ENCODE measurements around the gene SLC6A13. TPM values are rescaled to one million over a fixed set of nuclear protein-coding genes. Genes with fewer than 3 reads are reported as not detected.
"Not testable (repeated sequence)": the region's sequence is repeated elsewhere in the genome, so short reads cannot be mapped to it uniquely, and the experiment has no call there.

SLC6A13 gene
- total RNA-seq, 2 experiments from 2014 or later = 0.34 to 0.80 TPM

DNA sequence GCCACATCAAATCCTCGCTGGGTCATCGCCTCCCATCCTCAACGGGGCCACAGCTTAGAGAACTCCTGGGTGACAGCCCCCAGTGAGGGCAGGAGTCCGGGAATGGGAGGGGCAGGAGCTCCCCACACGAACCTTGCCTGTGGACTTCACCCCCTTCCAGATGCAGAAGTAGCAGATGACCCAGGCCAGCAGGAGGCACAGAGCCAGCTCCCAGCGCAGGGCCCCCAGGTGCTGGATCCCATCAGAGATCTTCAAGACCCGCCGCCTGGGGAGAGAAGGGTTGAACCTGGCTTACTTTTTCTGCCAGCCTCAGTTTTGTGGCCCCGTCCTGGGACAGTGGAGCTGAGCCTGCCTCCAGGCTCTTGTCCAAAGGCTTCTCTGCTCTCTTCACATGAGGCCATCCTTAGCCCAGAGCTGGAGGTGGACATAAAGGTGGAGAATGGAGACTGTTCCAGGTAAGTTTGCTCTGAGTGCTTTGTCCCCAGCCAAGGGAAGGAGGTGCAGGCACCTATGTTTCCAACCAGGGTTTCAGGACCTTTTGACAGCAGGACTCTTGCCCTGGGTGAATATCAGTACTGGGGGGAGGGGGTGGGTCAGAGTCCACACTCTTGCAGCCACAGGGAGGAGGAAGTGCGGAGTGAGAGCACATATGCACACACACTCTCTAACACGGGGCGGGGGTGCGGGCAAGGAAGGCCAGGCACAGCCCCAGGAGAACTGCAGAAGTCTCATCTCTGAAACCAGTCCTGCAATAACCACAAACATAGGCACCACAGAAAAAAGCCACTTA is 25.4 kb downstream of the SLC6A13 start:
- ChIA-PET POLR2A (no interaction called here), CTCF (no interaction called here)

DNA sequence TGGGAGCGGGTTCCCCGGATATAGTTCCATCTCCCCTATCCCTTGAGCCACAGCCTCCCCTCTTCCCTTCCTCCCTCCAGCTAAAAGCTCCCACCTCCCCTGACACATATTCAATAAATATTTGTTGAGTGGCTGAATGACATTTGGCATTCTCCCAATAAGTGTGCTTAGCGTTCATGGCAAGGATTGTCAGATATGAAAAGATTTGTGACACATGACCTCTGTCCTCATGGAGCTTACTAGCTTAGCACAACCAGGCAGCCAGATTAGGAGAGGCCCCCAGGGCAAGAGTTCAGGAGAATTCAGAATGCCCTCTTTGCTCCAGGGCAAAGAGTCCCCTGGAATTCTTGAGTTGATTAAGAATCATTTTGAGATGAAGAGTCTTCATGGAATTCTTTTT is 26.2 kb downstream of the SLC6A13 start:
- ChIA-PET POLR2A (no interaction called here), CTCF (no interaction called here)

DNA sequence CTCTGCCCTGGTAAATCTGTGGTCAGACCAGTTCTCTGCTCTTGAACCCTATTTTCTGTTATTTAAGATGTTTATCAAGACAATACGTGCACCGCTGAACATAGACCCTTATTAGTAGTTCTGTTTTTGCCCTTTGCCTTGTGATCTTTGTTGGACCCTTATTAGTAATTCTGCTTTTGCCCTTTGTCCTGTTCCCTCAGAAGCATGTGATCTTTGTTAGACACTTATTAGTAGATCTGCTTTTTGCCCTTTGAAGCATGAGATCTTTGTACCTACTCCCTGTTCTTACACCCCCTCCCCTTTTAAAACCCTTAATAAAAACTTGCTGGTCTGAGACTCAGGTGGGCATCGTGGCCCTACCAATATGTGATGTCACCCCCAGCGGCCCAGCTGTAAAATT is 26.7 kb downstream of the SLC6A13 start:
- POLR2A ChIA-PET, CTCF ChIA-PET: not testable (repeated sequence)

DNA sequence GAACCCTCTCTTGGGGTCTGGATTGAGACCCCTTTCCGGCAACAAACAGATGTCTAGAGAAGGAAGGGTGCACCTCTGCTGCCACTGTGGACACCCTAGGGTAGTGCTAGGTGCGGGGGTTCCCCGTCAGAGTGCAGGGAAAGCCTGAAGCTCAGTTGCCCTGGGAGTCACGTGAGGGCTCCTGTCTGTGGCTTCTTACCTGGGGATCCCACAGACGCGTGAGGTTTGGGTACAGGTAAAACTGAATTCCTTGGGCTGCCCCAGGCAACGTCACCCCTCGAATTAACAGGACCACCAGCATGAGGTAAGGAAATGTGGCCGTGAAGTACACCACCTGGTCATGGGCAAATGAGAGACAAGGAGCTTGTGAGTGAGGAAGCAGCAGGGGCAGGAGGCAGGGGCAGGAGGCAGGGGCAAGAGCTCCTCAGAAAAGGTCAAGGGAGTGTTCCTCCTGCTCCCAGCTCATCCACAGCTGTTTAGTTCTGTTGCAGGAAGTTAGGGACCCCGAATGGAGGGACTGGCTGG is 27.7 kb downstream of the SLC6A13 start:
- ChIA-PET CTCF (interaction anchor here (3.4 kb wide), 1 partner anchor 15 kb away, joined by 9 read pairs; no protein-coding TSS in a partner anchor), POLR2A (no interaction called here)

DNA sequence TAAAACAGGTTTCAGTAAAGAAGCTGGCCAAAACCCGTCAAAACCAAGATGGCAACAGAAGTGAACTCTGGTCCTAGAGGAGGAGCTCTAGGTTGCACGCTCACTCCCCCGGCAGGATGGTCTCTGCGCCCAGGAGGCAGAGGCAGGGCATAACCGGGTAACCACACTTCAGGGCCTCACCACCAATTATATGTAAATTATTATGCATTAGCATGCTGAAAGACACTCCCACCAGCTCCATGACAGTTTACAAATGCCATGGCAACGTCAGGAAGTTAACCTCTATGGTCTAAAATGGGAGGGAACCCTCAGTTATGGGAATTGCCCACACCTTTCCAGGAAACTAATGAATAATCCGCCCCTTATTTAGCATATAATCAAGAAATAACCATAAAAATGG is 28.6 kb downstream of the SLC6A13 start:
- ChIA-PET POLR2A (no interaction called here), CTCF (interaction anchor here (1.7 to 3.4 kb wide), 2 partner anchors 11 to 14 kb away, joined by 8 to 9 read pairs; no protein-coding TSS in a partner anchor)

DNA sequence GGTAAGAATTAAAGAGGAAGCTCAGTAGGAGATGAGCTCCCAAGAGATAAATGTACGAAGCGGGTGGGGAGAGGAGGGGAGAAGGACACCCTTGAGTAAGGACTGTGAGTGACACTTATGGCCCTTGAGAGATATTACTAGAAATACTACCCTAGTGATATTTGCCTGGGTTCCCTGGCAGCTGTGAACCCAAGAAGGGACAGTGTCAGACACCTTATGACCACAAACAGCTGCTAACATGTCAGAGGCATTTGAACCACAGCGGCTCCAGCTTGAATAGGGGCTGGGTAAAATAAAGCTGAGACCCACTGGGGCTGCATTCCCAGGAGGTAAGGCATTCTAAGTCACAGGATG is 29.0 kb downstream of the SLC6A13 start:
- ChIA-PET CTCF (interaction anchor here (1.7 to 3.4 kb wide), 2 partner anchors 10 to 14 kb away, joined by 8 to 9 read pairs; no protein-coding TSS in a partner anchor), POLR2A (no interaction called here)

DNA sequence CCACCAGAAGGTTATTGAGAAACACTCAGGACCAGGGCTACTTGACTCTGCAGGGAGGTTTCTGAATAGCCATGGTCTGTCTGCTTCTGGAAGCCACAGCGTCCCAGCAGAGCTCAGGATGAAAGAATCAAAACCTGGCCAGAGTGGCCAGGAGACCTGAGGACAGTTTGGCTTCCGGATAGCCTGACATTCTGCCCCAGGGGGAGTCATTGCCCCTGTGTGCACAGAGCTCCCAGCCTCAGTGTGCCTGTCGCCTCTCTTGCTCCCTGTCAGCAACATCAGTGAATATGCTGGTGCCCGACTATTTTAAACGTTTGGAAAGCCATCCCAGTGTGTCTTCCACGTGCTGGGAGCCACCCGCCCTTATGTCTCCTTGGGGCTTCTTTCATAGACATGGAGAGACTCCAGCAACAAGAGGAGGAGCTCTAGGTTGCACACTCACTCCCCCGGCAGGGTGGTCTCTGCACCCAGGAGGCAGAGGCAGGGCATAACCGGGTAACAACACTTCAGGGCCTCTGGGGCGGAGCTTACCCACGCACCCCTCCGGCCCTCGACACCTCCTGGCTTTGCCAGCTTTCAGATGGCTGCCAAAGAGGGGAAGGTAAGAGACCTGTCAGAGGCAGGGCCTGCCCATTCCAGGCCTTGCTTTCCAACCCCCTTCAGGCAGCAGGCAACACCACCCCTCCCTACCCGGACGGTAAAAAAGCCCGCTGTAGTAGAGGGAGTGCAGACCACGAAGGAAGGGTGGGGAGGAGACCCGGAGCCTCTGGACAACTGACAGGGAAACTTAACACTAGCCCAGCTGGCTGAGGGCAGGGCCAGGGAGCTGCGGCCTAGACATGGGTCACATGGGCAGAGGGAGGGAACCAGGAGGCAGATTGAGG is 29.7 kb downstream of the SLC6A13 start:
- CTCF ChIA-PET = interaction anchor here (1.7 to 3.4 kb wide), 2 partner anchors 10 to 13 kb away, joined by 8 to 9 read pairs; no protein-coding TSS in a partner anchor
- POLR2A ChIA-PET = no interaction called here

DNA sequence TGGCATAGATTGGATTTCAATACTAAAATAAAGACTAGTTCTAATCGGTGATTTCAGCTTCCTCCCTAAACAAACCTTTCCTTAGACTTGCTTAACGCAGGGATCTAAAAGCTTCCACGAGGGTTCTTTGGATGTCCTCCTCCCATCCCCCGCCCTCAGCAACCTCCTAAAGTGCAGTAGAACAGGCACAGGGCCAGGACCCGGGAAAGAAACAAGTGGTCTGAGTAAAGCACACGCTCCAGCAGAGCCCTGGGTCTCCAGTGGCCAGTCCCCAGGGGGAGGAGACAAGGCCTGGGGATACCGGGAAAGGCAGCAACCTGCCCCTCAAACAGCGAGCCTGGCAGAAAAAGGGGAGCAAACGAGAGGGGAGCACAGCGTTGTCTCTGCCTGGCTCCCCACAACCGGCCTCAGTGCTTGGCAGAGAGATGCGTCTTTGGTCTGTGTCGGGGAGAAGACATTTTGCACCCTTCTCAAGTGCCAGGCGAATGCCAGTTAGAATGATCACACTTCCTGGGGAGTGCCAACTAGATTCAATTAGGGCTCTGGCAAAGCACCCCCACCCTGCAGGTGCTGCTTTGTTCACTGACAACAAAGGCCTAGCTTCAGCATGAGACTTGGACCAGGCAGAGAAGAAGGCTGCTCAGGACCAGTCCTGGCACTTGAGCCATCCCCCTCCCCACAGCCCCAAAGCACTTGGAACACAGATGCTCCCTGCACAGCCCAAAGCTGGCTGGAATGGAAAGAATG is 31.5 kb downstream of the SLC6A13 start:
- ChIA-PET CTCF (no interaction called here), POLR2A (no interaction called here)

DNA sequence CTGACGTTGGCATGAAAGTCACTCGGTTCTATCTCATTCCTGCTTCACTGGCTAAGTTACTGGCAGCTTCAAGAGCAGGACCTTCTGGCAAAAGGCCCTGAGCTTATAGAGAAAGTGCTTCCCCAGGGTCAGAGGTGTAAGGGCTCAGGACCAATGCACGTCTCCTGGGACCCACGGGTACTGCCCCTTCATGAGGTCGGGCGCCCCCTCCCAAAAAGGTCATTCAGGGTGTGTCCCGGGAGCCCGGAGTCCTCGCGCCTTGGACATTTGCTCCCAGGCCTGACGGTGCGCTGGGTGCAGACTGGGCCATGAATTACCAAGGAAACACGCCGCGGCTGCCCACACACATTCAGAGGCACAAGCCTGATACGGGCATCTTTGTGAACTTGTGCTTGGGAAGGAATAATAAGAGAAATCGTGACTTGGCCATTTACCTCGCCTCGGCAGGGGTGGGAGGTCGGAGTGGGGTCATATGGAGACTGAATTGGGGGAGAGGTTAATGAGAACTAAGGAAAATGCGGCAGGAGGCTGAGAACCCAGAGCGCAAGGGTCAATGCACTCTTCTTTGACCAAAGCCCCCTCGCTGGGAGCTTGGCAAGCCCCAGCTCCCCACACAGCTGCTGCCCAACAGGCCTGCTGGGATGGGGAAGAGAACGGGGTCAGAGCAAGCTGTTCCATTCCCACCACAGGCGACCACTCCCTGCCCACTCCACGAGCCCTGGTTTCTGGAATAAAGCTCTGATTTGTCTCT is 33.0 kb downstream of the SLC6A13 start:
- ChIA-PET POLR2A (no interaction called here), CTCF (no interaction called here)

DNA sequence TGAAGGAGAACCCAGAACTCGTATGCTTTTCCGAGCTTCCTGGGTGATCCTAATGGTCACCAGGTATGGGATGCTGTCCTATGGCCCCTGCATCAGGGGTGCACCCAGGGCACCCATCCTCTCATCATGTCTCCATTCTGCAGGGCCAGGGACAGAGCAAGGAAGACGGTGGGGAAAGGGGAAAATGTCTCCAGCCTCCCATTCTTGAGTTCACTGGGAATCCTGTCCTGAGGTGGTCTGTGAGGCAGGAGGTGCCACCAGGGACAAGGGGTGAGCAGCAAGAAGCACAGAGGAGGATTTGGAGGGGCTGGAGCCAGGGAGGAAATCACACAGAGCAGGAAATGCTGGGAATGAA is 33.8 kb downstream of the SLC6A13 start:
- ChIA-PET CTCF (no interaction called here), POLR2A (no interaction called here)

DNA sequence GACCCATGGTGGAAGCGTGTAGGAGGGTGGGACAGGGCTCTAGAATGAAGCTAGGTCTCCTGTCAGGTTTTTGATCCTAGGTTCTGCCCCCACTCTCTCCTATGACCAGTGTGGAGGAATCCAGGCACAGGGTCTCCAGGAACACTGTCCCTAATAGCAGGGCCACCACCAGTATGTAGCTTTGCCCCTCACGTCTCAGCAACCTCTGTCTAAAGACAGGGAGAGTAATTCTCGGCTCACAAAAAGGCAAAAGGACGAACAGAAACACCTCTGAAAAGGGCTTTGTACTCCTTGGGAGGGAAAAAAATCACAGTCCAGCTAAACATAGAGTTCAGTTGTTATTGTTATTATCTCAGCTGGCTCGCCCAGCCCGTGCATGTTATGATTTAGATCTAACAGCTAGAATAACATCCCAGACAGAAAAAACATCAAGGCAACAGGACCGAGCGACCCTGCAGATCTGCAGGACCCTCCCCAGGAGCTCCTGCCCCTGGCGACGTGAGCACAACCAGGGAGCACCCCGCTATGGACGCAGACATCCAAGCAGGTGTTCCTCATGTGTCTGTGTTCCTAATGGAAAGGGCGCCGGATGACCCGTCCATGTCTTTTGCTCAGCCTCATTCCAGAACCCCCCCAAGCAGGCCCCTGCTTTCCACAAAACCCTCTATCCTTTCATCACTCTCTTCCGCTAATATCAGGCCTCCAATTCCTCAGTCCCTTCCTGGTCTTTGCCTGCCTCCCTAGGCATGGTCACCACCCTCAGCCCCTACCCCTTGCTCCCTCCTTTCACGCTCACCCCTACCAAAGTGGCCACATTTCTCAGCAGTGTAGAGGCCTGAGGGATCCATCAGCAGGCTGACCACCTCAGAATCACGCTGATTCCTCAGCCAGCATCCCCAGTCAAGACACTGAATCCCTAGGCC is 34.5 kb downstream of the SLC6A13 start:
- ChIA-PET POLR2A (no interaction called here), CTCF (interaction anchor here (1.1 kb wide), 1 partner anchor 9 kb away, joined by 3 read pairs; no protein-coding TSS in a partner anchor)

DNA sequence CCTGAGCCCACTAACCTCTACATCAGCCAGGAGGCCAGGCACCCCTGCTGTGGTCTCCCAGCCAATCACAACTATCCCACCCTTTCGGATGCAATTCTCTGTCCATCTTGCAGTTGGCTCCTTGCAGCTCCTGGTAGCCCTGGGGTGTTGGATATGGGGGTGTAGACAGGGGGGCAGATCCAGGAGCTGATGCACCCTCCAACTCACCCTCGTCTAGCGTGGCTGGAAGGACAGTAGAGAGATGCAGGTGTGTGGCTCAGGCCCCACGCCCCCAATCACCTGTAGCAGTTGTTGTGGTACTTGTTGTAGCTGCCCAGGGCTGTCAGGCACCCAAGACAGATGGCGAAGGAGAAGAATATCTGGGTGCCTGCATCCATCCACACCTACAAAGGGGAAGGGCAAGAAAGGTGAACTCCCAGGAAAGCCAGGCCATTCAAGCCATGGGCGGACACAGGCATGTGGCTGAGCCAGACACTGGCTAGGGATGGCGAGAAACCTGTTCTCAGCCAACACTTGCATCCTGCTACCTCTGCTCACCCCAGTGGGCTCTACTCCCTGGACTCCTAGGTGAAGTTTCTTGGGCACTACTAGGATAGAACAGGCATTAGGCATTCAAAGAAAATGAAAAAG is 35.2 kb downstream of the SLC6A13 start:
- ChIA-PET POLR2A (no interaction called here), CTCF (interaction anchor here (1.1 kb wide), 1 partner anchor 8 kb away, joined by 3 read pairs; no protein-coding TSS in a partner anchor)

DNA sequence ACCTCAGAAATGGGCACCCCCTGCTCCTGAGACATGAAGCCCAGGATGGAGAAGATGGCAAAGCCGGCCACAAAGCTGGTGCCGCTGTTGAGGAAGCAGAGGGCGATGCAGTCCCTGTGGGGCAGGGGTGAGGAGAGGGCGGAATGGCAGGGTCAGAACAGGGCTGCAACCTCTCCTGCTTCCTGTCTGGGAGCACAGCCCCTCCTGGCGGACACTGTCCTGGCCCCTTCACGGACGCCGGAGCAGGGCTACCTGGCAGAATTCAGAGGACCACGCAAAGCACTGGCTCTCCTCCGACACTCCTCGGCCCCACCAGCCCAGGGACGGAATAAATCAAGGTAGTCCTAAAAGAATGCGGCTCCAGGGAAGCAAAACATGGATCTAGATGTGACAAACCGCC is 36.2 kb downstream of the SLC6A13 start:
- CTCF ChIA-PET = no interaction called here
- POLR2A ChIA-PET = no interaction called here

DNA sequence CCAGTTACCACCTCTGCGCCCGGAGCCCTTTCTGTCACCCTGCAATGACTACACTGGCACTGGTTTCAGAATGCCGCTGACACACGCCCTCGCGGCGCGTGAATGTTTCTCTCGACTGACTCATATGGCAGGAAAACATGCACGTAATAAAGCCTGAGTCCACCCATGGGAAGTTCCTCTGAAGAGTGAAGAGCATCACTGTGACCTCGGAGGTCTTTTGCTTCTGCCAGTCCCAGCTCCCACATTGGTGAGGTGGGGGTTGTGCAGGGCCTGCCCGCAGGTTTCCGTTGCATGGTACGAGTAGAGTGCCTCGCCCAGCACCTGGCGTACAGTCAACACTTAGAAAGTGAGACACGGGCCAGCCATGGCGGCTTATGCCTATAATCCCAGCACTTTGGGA is 37.6 kb downstream of the SLC6A13 start:
- ChIA-PET POLR2A (no interaction called here), CTCF (no interaction called here)

DNA sequence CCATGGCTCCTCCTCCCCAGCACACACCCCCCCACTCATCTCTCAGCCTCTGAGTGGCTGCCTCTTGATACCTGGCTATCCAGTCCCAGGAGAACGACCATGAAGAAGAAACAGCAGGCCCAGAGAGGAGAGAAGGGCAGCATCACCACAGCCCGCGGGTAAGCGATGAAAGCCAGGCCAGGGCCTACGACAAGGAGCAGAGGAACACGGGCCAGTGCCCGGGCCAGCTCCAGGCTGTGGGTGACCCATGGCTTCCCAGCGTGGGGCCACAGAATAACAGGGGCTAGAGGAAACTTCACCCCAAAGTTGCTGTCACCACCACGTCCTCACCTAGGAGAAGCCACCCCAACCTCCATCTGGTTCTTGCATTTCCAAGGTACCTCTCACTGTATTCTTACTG is 38.3 kb downstream of the SLC6A13 start:
- CTCF ChIA-PET = interaction anchor here (2.9 kb wide), 1 partner anchor 9 kb away, joined by 8 read pairs; no protein-coding TSS in a partner anchor
- POLR2A ChIA-PET = no interaction called here

DNA sequence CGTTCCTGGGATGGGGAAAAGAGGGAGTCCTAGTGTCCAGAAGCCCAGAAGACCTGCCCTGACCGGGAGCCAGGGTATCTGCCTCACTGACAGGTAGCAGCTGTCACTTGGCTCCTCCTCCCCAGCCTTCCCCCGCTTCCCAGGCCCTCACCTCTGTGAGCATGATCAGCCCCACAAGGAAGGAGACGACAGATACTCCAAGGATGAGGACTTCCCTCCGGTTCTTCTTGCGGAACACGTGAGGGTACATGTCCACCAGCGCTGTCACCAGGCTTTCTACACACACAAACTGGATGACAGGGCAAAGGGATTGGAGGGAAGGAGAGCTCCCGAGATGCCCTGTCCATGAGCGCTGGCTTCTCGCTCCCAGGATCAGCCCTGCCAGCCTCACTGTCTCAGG is 38.8 kb downstream of the SLC6A13 start:
- CTCF ChIA-PET = interaction anchor here (2.9 kb wide), 1 partner anchor 9 kb away, joined by 8 read pairs; no protein-coding TSS in a partner anchor
- POLR2A ChIA-PET = no interaction called here

DNA sequence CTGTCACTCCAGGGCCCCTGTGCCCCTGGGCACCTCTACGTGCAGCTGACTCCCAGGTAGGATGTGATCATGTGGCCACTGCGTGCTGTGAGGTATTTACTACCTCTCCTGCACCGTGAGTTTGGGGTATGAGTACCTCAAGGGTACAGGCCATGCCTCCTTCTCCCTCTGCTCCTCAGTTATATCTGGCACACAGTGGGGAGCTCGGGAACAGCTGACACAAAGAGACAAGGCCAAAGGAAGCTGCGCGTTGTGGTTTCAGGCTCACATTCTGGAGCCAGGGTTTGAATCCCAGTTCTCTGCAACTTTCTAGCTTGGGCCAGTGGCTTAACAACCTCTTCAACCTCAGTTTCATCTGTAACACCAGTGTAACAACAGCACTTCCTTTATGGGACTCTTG is 40.9 kb downstream of the SLC6A13 start:
- CTCF ChIA-PET = interaction anchor here (2.9 kb wide), 1 partner anchor 11 kb away, joined by 8 read pairs; no protein-coding TSS in a partner anchor
- POLR2A ChIA-PET = no interaction called here

Measured in activated CD8-positive, alpha-beta memory T cell treated with anti-CD3 and anti-CD28 coated beads for 36 hours (primary cell).